ENCODE measurements around the gene FAT2.

GRCh38 chr5:151627650-151628049 lies 36.5 kb upstream of the FAT2 start:
- TF ChIP-seq CTCF (IDR thresholded peaks at IDR 0.05), result no peak
- no peak for TF ChIP-seq POLR2A (IDR thresholded peaks at IDR 0.05)
- no peak for TF ChIP-seq EP300 (IDR thresholded peaks at IDR 0.05; ENCODE audit: low read depth)
- no peak for TF ChIP-seq POLR2AphosphoS5 (IDR thresholded peaks at IDR 0.05)
